ENCODE data around the gene SMC2. TPM values are rescaled to one million over a fixed set of nuclear protein-coding genes. Genes with fewer than 3 reads are reported as not detected.

SMC2 gene
- polyA plus RNA-seq, 4 donors: 1.6 to 18.4 (median 6.0) TPM

DNA sequence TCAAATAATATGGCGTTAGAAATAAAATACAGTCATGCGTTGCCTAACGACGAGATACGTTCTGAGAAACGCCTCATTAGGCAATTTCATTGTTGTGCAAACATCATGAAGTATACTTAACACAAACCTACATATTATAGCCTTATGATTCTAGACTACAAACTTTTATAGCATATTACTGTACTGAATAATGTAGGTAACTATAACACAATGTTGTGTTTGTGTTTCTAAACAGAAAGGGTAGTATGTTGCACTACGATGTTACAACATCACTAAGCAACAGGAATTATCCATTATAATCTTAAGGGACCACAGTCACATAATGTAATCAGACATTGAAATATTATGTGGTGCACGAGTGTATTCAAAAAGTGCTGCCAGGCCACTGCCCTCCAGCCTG is 3.0 kb upstream of the SMC2 start:
- peaks cover 0 to 12% (median 4%) of the 10 kb centered on the region in 3 donors for H3K4me1 ChIP-seq (ENCODE audit: control insufficient read depth in 3 of 3, insufficient read depth in 2 of 3, low read depth in 1 of 3, low read length in 2 of 3)
- FAIRE-seq (no peak), DNase-seq (peak; percentile 50 to 68)
- H3K27ac ChIP-seq (ENCODE audit: low read depth in 1 of 3, low read length in 2 of 3): peak overlapping the region in 1 of 3 donors; percentile 94
- WGBS, 3 donors: 20 to 57% (median 42%) methylated on average over 8 of the region's 8 CpGs
- no peaks in the 10 kb centered on the region for H3K9me3 ChIP-seq (ENCODE audit: control insufficient read depth in 2 of 2, insufficient read depth in 1 of 2, low read depth in 1 of 2, low read length in 1 of 2)
- H3K36me3 ChIP-seq (ENCODE audit: control insufficient read depth in 3 of 3, insufficient read depth in 2 of 3, low read depth in 1 of 3, low read length in 3 of 3): no peaks in the 10 kb centered on the region
- no peaks in the 10 kb centered on the region for H3K27me3 ChIP-seq (ENCODE audit: control insufficient read depth in 3 of 3, insufficient read depth in 3 of 3, low read length in 3 of 3)
- no peak overlapping the region for H3K4me3 ChIP-seq (ENCODE audit: low read depth in 1 of 3, low read length in 3 of 3)

GRCh38 chr9:104091708-104092107 is 2.4 kb upstream of the SMC2 start:
- Histone ChIP-seq H3K27ac (ENCODE audit: low read depth in 1 of 3, low read length in 2 of 3) (peak overlapping the region in 2 of 3 donors; percentile 3 to 94), H3K4me1 (ENCODE audit: control insufficient read depth in 3 of 3, insufficient read depth in 2 of 3, low read depth in 1 of 3, low read length in 2 of 3) (peaks cover 0 to 12% (median 4%) of the 10 kb centered on the region in 3 donors), H3K27me3 (ENCODE audit: control insufficient read depth in 3 of 3, insufficient read depth in 3 of 3, low read length in 3 of 3) (no peaks in the 10 kb centered on the region), H3K36me3 (ENCODE audit: control insufficient read depth in 3 of 3, insufficient read depth in 2 of 3, low read depth in 1 of 3, low read length in 3 of 3) (no peaks in the 10 kb centered on the region), H3K4me3 (ENCODE audit: low read depth in 1 of 3, low read length in 3 of 3) (no peak overlapping the region), H3K9me3 (ENCODE audit: control insufficient read depth in 2 of 2, insufficient read depth in 1 of 2, low read depth in 1 of 2, low read length in 1 of 2) (no peaks in the 10 kb centered on the region)
- no peak for FAIRE-seq
- 51 to 80% (median 56%) methylated on average over 4 of the region's 4 CpGs for WGBS, 3 donors
- peak; percentile 14 to 22 for DNase-seq

DNA sequence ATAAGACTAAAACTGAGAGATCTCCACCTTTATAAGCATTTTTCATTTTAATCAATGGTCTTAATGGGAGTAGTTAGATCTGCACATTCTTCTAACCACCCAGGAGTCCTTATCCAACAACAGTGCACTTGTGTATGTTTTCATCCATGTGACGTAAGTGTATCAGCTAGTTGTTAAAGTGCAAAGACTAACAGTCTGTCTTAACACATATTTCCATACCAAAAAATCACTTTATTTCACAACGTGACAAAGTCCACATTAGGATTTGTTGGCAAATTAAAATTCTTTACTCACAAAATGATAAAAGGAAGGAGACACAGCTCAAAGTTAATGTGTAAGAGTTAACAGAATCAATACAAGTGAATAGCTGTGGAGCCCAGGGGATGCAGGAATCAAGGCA is 1.9 kb upstream of the SMC2 start:
- Histone ChIP-seq H3K36me3 (ENCODE audit: control insufficient read depth in 3 of 3, insufficient read depth in 2 of 3, low read depth in 1 of 3, low read length in 3 of 3) (no peaks in the 10 kb centered on the region), H3K27ac (ENCODE audit: low read depth in 1 of 3, low read length in 2 of 3) (peak overlapping the region in 1 of 3 donors; percentile 94), H3K27me3 (ENCODE audit: control insufficient read depth in 3 of 3, insufficient read depth in 3 of 3, low read length in 3 of 3) (no peaks in the 10 kb centered on the region), H3K4me3 (ENCODE audit: low read depth in 1 of 3, low read length in 3 of 3) (no peak overlapping the region), H3K4me1 (ENCODE audit: control insufficient read depth in 3 of 3, insufficient read depth in 2 of 3, low read depth in 1 of 3, low read length in 2 of 3) (peaks cover 0 to 12% (median 4%) of the 10 kb centered on the region in 3 donors), H3K9me3 (ENCODE audit: control insufficient read depth in 2 of 2, insufficient read depth in 1 of 2, low read depth in 1 of 2, low read length in 1 of 2) (no peaks in the 10 kb centered on the region)
- DNase-seq (peak in 1 of 2 donors; percentile 47), FAIRE-seq (no peak)
- WGBS, 3 donors: 44 to 48% (median 48%) methylated on average over 2 of the region's 2 CpGs

DNA sequence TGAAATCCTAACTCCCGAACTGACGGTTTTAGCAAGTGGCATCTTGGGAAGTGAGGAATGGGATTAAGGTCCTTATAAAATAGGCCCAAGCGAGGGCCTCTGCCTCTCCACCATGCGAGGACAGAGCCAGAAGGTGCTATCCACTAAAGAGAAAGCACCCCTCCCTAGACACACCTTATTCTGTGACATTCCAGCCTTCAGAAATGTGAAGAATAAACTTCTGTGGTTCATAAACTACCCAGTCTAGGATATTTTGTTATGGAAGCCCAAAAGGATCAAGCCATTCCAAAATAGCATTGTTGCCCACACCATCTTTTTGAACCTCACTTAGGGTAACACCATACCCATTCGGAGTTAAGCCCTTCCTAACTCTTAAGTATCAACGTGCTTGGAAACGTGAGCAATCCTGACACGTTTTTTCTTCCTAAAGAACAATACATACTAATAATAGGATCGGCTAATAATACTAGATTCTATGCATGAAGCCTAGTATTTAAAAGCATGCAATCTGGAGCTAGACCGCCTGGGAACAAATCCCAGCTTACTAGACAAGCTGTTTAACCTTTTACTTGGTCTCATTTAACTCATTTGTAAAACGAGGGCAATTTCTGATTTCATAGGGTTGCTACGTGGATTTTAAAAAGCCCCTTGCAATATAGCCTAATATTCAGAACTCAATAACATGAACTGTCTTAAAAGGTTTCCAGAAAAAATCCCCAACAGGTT is 1.1 kb upstream of the SMC2 start:
- FAIRE-seq (no peak), DNase-seq (peak; percentile 40 to 60)
- WGBS, 3 donors: 16 to 22% (median 19%) methylated on average over 12 of the region's 12 CpGs
- no peaks in the 10 kb centered on the region for H3K27me3 ChIP-seq (ENCODE audit: control insufficient read depth in 3 of 3, insufficient read depth in 3 of 3, low read length in 3 of 3)
- no peaks in the 10 kb centered on the region for H3K9me3 ChIP-seq (ENCODE audit: control insufficient read depth in 2 of 2, insufficient read depth in 1 of 2, low read depth in 1 of 2, low read length in 1 of 2)
- H3K4me3 ChIP-seq (ENCODE audit: low read depth in 1 of 3, low read length in 3 of 3): peak overlapping the region; percentile 69 to 87 (median 86)
- H3K36me3 ChIP-seq (ENCODE audit: control insufficient read depth in 3 of 3, insufficient read depth in 2 of 3, low read depth in 1 of 3, low read length in 3 of 3): no peaks in the 10 kb centered on the region
- peak overlapping the region; percentile 70 to 100 (median 94) for H3K27ac ChIP-seq (ENCODE audit: low read depth in 1 of 3, low read length in 2 of 3)
- H3K4me1 ChIP-seq (ENCODE audit: control insufficient read depth in 3 of 3, insufficient read depth in 2 of 3, low read depth in 1 of 3, low read length in 2 of 3): peaks cover 0 to 12% (median 4%) of the 10 kb centered on the region in 3 donors

DNA sequence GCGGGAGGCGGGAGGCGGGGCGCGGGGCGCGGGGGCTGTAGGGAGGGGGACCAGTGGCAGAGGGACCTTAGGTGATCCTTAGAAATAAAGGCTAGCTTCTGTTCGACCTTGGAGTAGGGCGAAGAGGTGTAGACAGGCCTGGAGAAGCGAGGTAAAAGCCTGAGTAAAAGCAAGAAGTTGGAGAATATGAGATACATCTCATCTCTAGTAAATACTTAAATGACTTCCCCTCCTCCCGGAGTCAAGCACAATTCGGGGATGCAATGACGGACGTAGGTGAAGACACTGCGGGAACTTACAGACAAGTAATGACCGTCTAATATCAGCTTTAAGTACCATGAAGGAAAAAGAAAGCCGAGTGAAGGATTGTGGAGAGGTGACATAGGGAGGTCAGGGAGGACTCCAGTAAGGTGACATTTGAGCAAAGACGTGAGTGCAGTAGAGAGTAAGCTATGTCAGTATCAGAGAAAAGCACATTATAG is 466 bp downstream of the SMC2 start:
- Histone ChIP-seq H3K4me1 (ENCODE audit: control insufficient read depth in 3 of 3, insufficient read depth in 2 of 3, low read depth in 1 of 3, low read length in 2 of 3) (peaks cover 0 to 12% (median 4%) of the 10 kb centered on the region in 3 donors), H3K4me3 (ENCODE audit: low read depth in 1 of 3, low read length in 3 of 3) (peak overlapping the region; percentile 69 to 87 (median 86)), H3K27me3 (ENCODE audit: control insufficient read depth in 3 of 3, insufficient read depth in 3 of 3, low read length in 3 of 3) (no peaks in the 10 kb centered on the region), H3K9me3 (ENCODE audit: control insufficient read depth in 2 of 2, insufficient read depth in 1 of 2, low read depth in 1 of 2, low read length in 1 of 2) (no peaks in the 10 kb centered on the region), H3K27ac (ENCODE audit: low read depth in 1 of 3, low read length in 2 of 3) (peak overlapping the region in 2 of 3 donors; percentile 40 to 94), H3K36me3 (ENCODE audit: control insufficient read depth in 3 of 3, insufficient read depth in 2 of 3, low read depth in 1 of 3, low read length in 3 of 3) (no peaks in the 10 kb centered on the region)
- DNase-seq: no peak
- WGBS, 3 donors: 0 to 1% (median 0%) methylated on average over 18 of the region's 18 CpGs
- FAIRE-seq: no peak

DNA sequence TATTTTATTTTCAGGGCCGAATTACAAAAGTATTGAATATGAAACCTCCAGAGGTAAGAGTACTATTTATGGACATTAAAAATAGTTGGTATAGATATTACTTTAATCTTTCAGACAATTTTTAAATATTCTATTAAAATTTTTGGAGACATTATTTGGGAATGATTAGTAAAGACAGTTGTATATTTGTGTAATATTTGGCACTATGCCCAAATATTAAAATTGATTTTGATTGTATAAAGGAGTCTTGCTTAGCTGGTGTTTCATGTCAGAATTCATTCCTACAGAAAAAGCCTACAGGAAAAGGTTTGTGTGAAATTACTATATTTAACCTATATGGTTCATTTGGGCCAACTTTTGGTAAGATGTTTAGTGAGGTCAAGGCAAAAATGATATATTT is 5.5 kb downstream of the SMC2 start:
- Histone ChIP-seq H3K36me3 (ENCODE audit: control insufficient read depth in 3 of 3, insufficient read depth in 2 of 3, low read depth in 1 of 3, low read length in 3 of 3) (peaks cover 3 to 5% (median 3%) of the 10 kb centered on the region in 3 donors), H3K27ac (ENCODE audit: low read depth in 1 of 3, low read length in 2 of 3) (no peak overlapping the region), H3K4me3 (ENCODE audit: low read depth in 1 of 3, low read length in 3 of 3) (no peak overlapping the region), H3K27me3 (ENCODE audit: control insufficient read depth in 3 of 3, insufficient read depth in 3 of 3, low read length in 3 of 3) (no peaks in the 10 kb centered on the region), H3K9me3 (ENCODE audit: control insufficient read depth in 2 of 2, insufficient read depth in 1 of 2, low read depth in 1 of 2, low read length in 1 of 2) (no peaks in the 10 kb centered on the region), H3K4me1 (ENCODE audit: control insufficient read depth in 3 of 3, insufficient read depth in 2 of 3, low read depth in 1 of 3, low read length in 2 of 3) (no peaks in the 10 kb centered on the region)
- 88 to 93% (median 92%) methylated on average over 1 of the region's 1 CpG for WGBS, 3 donors
- no peak for FAIRE-seq
- DNase-seq: no peak

GRCh38 chr9:104104360-104104759 is 10.3 kb downstream of the SMC2 start:
- FAIRE-seq (no peak), DNase-seq (no peak)
- WGBS, 3 donors: 4 to 43% (median 11%) methylated on average over 1 of the region's 1 CpG
- Histone ChIP-seq H3K27ac (ENCODE audit: low read depth in 1 of 3, low read length in 2 of 3) (no peak overlapping the region), H3K27me3 (ENCODE audit: control insufficient read depth in 3 of 3, insufficient read depth in 3 of 3, low read length in 3 of 3) (no peaks in the 10 kb centered on the region), H3K36me3 (ENCODE audit: control insufficient read depth in 3 of 3, insufficient read depth in 2 of 3, low read depth in 1 of 3, low read length in 3 of 3) (peaks cover 5 to 11% (median 8%) of the 10 kb centered on the region in 3 donors), H3K4me1 (ENCODE audit: control insufficient read depth in 3 of 3, insufficient read depth in 2 of 3, low read depth in 1 of 3, low read length in 2 of 3) (no peaks in the 10 kb centered on the region), H3K4me3 (ENCODE audit: low read depth in 1 of 3, low read length in 3 of 3) (no peak overlapping the region), H3K9me3 (ENCODE audit: control insufficient read depth in 2 of 2, insufficient read depth in 1 of 2, low read depth in 1 of 2, low read length in 1 of 2) (no peaks in the 10 kb centered on the region)

DNA sequence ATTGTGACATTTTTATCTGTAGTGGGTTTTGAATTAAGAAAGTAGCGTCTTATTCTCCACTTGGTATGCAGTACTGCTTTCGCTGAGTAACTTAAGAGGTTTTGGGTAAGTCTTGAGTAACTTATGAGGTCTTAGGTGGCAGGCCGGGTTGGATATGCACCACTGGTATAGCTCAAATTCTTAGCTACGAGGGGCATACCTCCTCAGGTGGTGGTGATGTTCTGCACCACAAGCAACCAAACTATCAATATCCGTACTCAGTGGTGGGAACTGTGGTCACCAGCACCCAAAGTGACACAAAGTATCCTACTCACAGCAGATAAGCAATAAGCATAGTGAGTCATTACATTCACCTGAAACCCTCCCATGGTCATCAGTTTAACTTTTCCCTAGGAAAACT is 13.7 kb downstream of the SMC2 start:
- H3K27ac ChIP-seq (ENCODE audit: low read depth in 1 of 3, low read length in 2 of 3): no peak overlapping the region
- no peak for FAIRE-seq
- no peaks in the 10 kb centered on the region for H3K4me1 ChIP-seq (ENCODE audit: control insufficient read depth in 3 of 3, insufficient read depth in 2 of 3, low read depth in 1 of 3, low read length in 2 of 3)
- DNase-seq: no peak
- no peaks in the 10 kb centered on the region for H3K27me3 ChIP-seq (ENCODE audit: control insufficient read depth in 3 of 3, insufficient read depth in 3 of 3, low read length in 3 of 3)
- H3K4me3 ChIP-seq (ENCODE audit: low read depth in 1 of 3, low read length in 3 of 3): no peak overlapping the region
- no peaks in the 10 kb centered on the region for H3K9me3 ChIP-seq (ENCODE audit: control insufficient read depth in 2 of 2, insufficient read depth in 1 of 2, low read depth in 1 of 2, low read length in 1 of 2)
- H3K36me3 ChIP-seq (ENCODE audit: control insufficient read depth in 3 of 3, insufficient read depth in 2 of 3, low read depth in 1 of 3, low read length in 3 of 3): peaks cover 4 to 11% (median 8%) of the 10 kb centered on the region in 3 donors
- 93 to 96% (median 95%) methylated on average over 5 of the region's 5 CpGs for WGBS, 3 donors

Data from small intestine (tissue), 7 donors.